WERI-Rb-1 (cell line): Measurements from ENCODE around the gene HDLBP.
A peak's percentile ranks its signal among the peaks of the same experiment; 100 is the strongest.
"Not testable (repeated sequence)": the region's sequence is repeated elsewhere in the genome, so short reads cannot be mapped to it uniquely, and the experiment has no call there.

Experiments used
- DNase-seq: peaks from one replicate; pipeline ENCODE4 v3.0.0-alpha.2; 2020
- H3K27ac ChIP-seq: fragments of 250-450 bp; sonication (Bioruptor Pico); 2 replicates; pipeline ENCODE4 v1.5.1; 2020; ENCODE audit warnings: mild to moderate bottlenecking, moderate library complexity
- H3K27me3 ChIP-seq: fragments of 250-450 bp; sonication (Bioruptor Pico); 2 replicates; pipeline ENCODE4 v1.5.1; 2021; ENCODE audit warnings: mild to moderate bottlenecking, low read depth, moderate library complexity; ENCODE audit not compliant: insufficient read depth, severe bottlenecking
- H3K36me3 ChIP-seq: fragments of 250-450 bp; sonication (Bioruptor Pico); 2 replicates; pipeline ENCODE4 v1.5.1; 2020; ENCODE audit warnings: mild to moderate bottlenecking, moderate library complexity
- H3K4me3 ChIP-seq: 2 replicates; pipeline ENCODE4 v1.5.1; 2011; ENCODE audit warnings: low read depth, mild to moderate bottlenecking, control low read depth, low read length
- H3K9me3 ChIP-seq: fragments of 250-450 bp; sonication (Bioruptor Pico); 2 replicates; pipeline ENCODE4 v1.5.1; 2021; ENCODE audit warnings: mild to moderate bottlenecking, moderate library complexity; ENCODE audit not compliant: severe bottlenecking
- TF ChIP-seq, protein P1 (sequence below): IDR thresholded peaks from 2 replicates; pipeline ENCODE4 v1.5.1; 2011; ENCODE audit warnings: low read depth, mild to moderate bottlenecking, control low read depth, inconsistent platforms, low read length

The HDLBP gene

GRCh38 chr2:241282555-241282954, 32.9 kb downstream of the HDLBP start:
- H3K4me3 ChIP-seq = no peak overlapping the region
- DNase-seq = no peak
- no peaks in the 10 kb centered on the region for H3K27me3 ChIP-seq
- H3K9me3 ChIP-seq = no peaks in the 10 kb centered on the region
- H3K36me3 ChIP-seq = peaks cover 7% of the 10 kb centered on the region; the same call in 1 of the 2 replicates
- no peak overlapping the region for H3K27ac ChIP-seq
- TF ChIP-seq, protein P1, sequence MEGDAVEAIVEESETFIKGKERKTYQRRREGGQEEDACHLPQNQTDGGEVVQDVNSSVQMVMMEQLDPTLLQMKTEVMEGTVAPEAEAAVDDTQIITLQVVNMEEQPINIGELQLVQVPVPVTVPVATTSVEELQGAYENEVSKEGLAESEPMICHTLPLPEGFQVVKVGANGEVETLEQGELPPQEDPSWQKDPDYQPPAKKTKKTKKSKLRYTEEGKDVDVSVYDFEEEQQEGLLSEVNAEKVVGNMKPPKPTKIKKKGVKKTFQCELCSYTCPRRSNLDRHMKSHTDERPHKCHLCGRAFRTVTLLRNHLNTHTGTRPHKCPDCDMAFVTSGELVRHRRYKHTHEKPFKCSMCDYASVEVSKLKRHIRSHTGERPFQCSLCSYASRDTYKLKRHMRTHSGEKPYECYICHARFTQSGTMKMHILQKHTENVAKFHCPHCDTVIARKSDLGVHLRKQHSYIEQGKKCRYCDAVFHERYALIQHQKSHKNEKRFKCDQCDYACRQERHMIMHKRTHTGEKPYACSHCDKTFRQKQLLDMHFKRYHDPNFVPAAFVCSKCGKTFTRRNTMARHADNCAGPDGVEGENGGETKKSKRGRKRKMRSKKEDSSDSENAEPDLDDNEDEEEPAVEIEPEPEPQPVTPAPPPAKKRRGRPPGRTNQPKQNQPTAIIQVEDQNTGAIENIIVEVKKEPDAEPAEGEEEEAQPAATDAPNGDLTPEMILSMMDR = no peak

DNA sequence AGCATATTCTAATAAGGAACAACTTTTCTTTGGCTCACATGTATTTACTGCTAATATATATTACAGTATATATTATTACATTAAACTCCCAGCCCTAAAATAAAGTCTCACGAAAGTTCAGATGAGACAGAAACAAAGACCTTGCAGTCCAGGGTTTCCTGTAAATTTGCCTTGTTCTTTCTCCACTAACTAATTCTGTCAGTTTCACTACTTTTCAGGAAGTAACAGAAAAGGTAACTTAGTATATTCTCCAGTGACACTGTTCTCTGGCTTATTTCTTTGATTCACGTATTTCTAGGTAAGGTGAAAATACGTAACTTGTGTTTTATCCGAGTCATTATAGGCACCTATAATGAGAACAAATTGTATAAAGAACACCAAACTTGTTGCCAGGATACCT, 35.2 kb downstream of the HDLBP start:
- Histone ChIP-seq H3K36me3 (no peaks in the 10 kb centered on the region; the same call in 1 of the 2 replicates), H3K27me3 (no peaks in the 10 kb centered on the region), H3K4me3 (no peak overlapping the region), H3K27ac (no peak overlapping the region), H3K9me3 (peaks cover 4% of the 10 kb centered on the region)
- TF ChIP-seq, protein P1 = no peak
- no peak for DNase-seq

DNA sequence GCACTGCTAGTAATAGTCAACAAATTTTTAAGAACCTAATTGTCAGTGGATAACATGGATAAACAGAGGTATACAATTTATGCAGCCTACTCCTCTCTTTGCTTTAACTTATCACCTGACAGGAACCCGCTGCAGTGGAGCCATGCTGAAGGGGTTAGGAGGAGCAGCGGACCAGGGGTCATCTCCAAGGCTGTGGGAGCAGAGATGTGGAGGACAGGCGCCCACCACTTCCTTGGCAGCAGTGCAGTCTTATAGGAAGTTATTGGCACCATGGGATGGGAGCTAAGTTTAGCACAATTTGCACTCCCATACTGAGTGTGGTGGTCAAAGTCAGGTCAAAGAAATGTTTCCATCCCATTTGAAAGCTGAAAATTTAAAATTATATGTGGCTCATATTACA, 35.6 kb downstream of the HDLBP start:
- Histone ChIP-seq H3K36me3 (no peaks in the 10 kb centered on the region), H3K9me3 (peaks cover 4% of the 10 kb centered on the region), H3K27me3 (no peaks in the 10 kb centered on the region), H3K4me3 (no peak overlapping the region), H3K27ac (no peak overlapping the region; the same call in 1 of the 2 replicates)
- TF ChIP-seq, protein P1 = no peak
- no peak for DNase-seq

- H3K36me3 ChIP-seq = no peaks in the 10 kb centered on the region
- no peak overlapping the region for H3K4me3 ChIP-seq
- H3K27ac ChIP-seq = no peak overlapping the region; the same call in 1 of the 2 replicates
- peak; percentile 43 for DNase-seq
- no peaks in the 10 kb centered on the region for H3K27me3 ChIP-seq
- peaks cover 4% of the 10 kb centered on the region for H3K9me3 ChIP-seq
- TF ChIP-seq, protein P1 = no peak
These were observed 36.1 kb downstream of the HDLBP start for GRCh38 chr2:241279413-241279812.

- DNase-seq, H3K9me3 ChIP-seq, H3K27me3 ChIP-seq, H3K4me3 ChIP-seq, H3K36me3 ChIP-seq, H3K27ac ChIP-seq: not testable (repeated sequence)
These were observed 37.2 kb downstream of the HDLBP start for GRCh38 chr2:241278306-241278705.

DNA sequence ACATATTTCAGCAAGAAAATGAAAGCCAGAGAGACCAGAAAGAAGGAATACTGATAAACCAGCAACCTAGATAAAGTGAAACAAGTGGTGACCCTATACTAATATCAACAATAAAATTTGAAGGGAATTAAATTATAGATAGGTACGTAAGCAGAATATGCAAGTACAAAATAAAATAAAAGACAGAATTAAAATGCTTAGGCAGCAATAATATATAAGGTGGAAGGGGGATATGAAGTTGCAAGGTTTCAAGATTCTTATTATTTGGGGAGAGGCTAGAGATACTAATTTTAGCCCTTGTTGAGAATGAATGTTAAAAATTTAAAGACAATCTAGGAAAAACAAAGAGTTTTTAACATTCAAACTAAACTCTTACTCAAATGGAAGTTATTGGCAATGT, 39.6 kb downstream of the HDLBP start:
- H3K27me3 ChIP-seq = no peaks in the 10 kb centered on the region
- H3K27ac ChIP-seq = no peak overlapping the region
- TF ChIP-seq, protein P1 = no peak
- H3K9me3 ChIP-seq = peaks cover 4% of the 10 kb centered on the region
- H3K36me3 ChIP-seq = no peaks in the 10 kb centered on the region
- H3K4me3 ChIP-seq = no peak overlapping the region
- no peak for DNase-seq
